ENCODE measurements around the gene FAM163B. TPM values are rescaled to one million over a fixed set of nuclear protein-coding genes. Genes with fewer than 3 reads are reported as not detected.

FAM163B gene
- total and polyA plus RNA-seq, 2 donors (not counting 1 experiment from before 2014, with no cell fraction given), result not detected

DNA sequence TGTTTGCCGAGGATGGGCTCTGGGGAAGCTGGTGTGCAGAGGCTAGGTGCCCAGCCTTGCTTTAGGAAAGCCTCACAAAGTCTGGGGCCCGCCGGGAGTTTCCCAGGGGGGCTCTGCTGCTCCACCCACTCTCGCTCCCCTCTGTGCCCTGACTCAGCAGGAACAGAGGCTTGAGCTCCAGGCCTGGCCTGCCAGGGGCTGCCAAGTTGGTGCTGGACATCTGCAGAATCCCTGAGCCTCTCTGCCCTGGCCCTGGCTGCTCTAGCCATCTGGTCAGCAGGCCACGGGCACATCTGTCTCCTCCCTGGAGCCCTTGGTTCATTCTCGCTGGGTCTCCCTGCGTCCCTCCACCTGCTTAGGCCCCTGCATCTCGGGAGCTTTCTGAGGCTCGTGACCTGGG lies 75.3 kb downstream of the FAM163B start:
- TF ChIP-seq, protein P1, sequence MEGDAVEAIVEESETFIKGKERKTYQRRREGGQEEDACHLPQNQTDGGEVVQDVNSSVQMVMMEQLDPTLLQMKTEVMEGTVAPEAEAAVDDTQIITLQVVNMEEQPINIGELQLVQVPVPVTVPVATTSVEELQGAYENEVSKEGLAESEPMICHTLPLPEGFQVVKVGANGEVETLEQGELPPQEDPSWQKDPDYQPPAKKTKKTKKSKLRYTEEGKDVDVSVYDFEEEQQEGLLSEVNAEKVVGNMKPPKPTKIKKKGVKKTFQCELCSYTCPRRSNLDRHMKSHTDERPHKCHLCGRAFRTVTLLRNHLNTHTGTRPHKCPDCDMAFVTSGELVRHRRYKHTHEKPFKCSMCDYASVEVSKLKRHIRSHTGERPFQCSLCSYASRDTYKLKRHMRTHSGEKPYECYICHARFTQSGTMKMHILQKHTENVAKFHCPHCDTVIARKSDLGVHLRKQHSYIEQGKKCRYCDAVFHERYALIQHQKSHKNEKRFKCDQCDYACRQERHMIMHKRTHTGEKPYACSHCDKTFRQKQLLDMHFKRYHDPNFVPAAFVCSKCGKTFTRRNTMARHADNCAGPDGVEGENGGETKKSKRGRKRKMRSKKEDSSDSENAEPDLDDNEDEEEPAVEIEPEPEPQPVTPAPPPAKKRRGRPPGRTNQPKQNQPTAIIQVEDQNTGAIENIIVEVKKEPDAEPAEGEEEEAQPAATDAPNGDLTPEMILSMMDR (conservative IDR thresholded peaks at IDR 0.05 in 1 of 2, IDR thresholded peaks at IDR 0.05 in 1 of 2; ENCODE audit: low read depth in 1 of 2, low read length in 2 of 2), result no peak
- no peak for TF ChIP-seq EZH2 (IDR thresholded peaks at IDR 0.05; ENCODE audit: low read length, missing control alignments)
- Histone ChIP-seq H3K27ac (ENCODE audit: insufficient read depth, low read length) (no peak overlapping the region), H3K9ac (ENCODE audit: insufficient read depth, low read length) (no peak overlapping the region), H4K20me1 (ENCODE audit: control insufficient read depth, extremely low read depth, insufficient read depth, low read length) (no peaks in the 10 kb centered on the region), H2AFZ (ENCODE audit: low read length) (no peak overlapping the region), H3K27me3 (ENCODE audit: control insufficient read depth, insufficient read depth, low read length) (peaks cover 24% of the 10 kb centered on the region), H3K4me1 (ENCODE audit: control insufficient read depth, extremely low read depth, insufficient read depth, low read length) (peaks cover 8% of the 10 kb centered on the region), H3K36me3 (ENCODE audit: control insufficient read depth, insufficient read depth, low read length) (no peaks in the 10 kb centered on the region), H3K9me3 (ENCODE audit: control insufficient read depth, insufficient read depth, low read depth, low read length) (no peaks in the 10 kb centered on the region), H3K79me2 (ENCODE audit: control insufficient read depth, insufficient read depth, low read length) (no peaks in the 10 kb centered on the region), H3K4me3 (replicated peaks in 1 of 4; ENCODE audit: control extremely low read depth in 1 of 4, insufficient read depth in 1 of 4, low read depth in 3 of 4, low read length in 4 of 4) (no peak overlapping the region), H3K4me2 (ENCODE audit: extremely low read depth, insufficient read depth, low read length) (peak overlapping the region; percentile 1)
- peak in 1 of 2 donors; percentile 13 for DNase-seq (ENCODE audit: low read depth in 2 of 2)

DNA sequence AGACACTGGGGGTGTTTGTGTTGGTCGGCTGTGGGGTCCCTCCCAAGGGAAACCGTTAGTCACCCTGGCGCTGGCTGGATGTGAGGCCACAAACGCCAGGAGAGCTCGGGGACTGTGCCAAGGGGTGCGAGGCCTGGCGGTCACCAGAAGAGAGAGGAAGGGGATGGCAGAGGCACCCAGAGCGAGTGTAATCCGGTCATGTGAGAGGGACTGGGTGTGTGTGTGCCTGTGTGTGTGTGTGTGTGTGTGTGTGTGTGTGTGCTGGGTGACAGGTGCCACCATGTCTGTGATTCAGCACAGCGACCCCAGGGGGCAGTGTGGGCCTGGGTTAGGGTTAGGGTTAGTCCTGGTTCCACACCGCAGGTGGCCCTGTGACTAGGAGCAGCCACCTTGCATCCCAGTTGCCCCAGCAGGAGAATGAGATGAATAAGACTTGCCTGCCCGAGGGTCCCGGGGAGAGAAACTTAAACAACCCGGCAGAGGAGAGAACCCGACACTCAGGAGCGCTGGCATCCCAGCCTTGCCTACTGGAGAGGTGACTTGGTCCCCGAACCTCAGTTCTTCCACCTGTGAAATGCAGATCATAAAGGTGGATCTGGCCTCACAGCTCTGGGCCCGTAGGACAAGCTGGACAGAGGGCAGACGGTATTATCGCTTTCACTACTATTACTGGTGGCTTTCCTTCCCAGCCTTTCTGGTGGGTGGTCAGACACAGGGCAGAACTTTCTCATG lies 76.1 kb downstream of the FAM163B start:
- peak; percentile 26 to 42 for DNase-seq (ENCODE audit: low read depth in 2 of 2)
- Histone ChIP-seq H4K20me1 (ENCODE audit: control insufficient read depth, extremely low read depth, insufficient read depth, low read length) (no peaks in the 10 kb centered on the region), H3K9ac (ENCODE audit: insufficient read depth, low read length) (no peak overlapping the region), H2AFZ (ENCODE audit: low read length) (no peak overlapping the region), H3K27ac (ENCODE audit: insufficient read depth, low read length) (no peak overlapping the region), H3K27me3 (ENCODE audit: control insufficient read depth, insufficient read depth, low read length) (peaks cover 31% of the 10 kb centered on the region), H3K4me3 (replicated peaks in 1 of 4; ENCODE audit: control extremely low read depth in 1 of 4, insufficient read depth in 1 of 4, low read depth in 3 of 4, low read length in 4 of 4) (no peak overlapping the region), H3K4me2 (ENCODE audit: extremely low read depth, insufficient read depth, low read length) (no peak overlapping the region), H3K36me3 (ENCODE audit: control insufficient read depth, insufficient read depth, low read length) (no peaks in the 10 kb centered on the region), H3K9me3 (ENCODE audit: control insufficient read depth, insufficient read depth, low read depth, low read length) (no peaks in the 10 kb centered on the region), H3K79me2 (ENCODE audit: control insufficient read depth, insufficient read depth, low read length) (no peaks in the 10 kb centered on the region), H3K4me1 (ENCODE audit: control insufficient read depth, extremely low read depth, insufficient read depth, low read length) (peaks cover 8% of the 10 kb centered on the region)
- TF ChIP-seq EZH2 (IDR thresholded peaks at IDR 0.05; ENCODE audit: low read length, missing control alignments), result no peak
- TF ChIP-seq, protein P1 (conservative IDR thresholded peaks at IDR 0.05 in 1 of 2, IDR thresholded peaks at IDR 0.05 in 1 of 2; ENCODE audit: low read depth in 1 of 2, low read length in 2 of 2), result peak; percentile 46 to 53

DNA sequence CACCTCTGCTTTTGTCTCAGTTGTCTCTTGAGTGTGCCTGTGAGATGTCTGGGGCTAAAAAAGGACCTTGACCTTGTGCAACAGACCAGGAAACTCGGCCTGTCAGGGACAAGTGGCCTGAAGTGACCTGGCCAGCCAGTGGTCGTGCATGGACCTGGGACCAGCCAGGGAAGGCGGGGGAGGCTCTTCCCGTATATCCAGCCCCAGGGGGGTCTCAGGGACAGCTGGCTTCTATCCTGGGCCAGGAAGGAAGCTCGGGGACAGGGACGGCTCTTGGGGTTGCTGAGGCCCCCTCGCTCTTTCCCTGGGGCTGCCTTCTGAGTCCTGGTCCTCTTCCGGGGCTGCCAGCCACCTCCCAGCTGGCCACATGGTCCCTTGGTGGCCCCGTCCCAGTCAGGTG lies 77.9 kb downstream of the FAM163B start:
- H2AFZ ChIP-seq (ENCODE audit: low read length), result no peak overlapping the region
- no peak for TF ChIP-seq EZH2 (IDR thresholded peaks at IDR 0.05; ENCODE audit: low read length, missing control alignments)
- TF ChIP-seq, protein P1 (conservative IDR thresholded peaks at IDR 0.05 in 1 of 2, IDR thresholded peaks at IDR 0.05 in 1 of 2; ENCODE audit: low read depth in 1 of 2, low read length in 2 of 2), result no peak
- H3K79me2 ChIP-seq (ENCODE audit: control insufficient read depth, insufficient read depth, low read length), result no peaks in the 10 kb centered on the region
- H3K27me3 ChIP-seq (ENCODE audit: control insufficient read depth, insufficient read depth, low read length), result peaks cover 44% of the 10 kb centered on the region
- H3K27ac ChIP-seq (ENCODE audit: insufficient read depth, low read length), result no peak overlapping the region
- peaks cover 8% of the 10 kb centered on the region for H3K4me1 ChIP-seq (ENCODE audit: control insufficient read depth, extremely low read depth, insufficient read depth, low read length)
- H3K9me3 ChIP-seq (ENCODE audit: control insufficient read depth, insufficient read depth, low read depth, low read length), result no peaks in the 10 kb centered on the region
- H4K20me1 ChIP-seq (ENCODE audit: control insufficient read depth, extremely low read depth, insufficient read depth, low read length), result no peaks in the 10 kb centered on the region
- H3K4me2 ChIP-seq (ENCODE audit: extremely low read depth, insufficient read depth, low read length), result no peak overlapping the region
- H3K4me3 ChIP-seq (replicated peaks in 1 of 4; ENCODE audit: control extremely low read depth in 1 of 4, insufficient read depth in 1 of 4, low read depth in 3 of 4, low read length in 4 of 4), result no peak overlapping the region
- H3K9ac ChIP-seq (ENCODE audit: insufficient read depth, low read length), result no peak overlapping the region
- DNase-seq (ENCODE audit: low read depth in 2 of 2), result no peak
- H3K36me3 ChIP-seq (ENCODE audit: control insufficient read depth, insufficient read depth, low read length), result no peaks in the 10 kb centered on the region
